IMR-90 (cell line): ENCODE results near the gene RTL5.

ENCODE experiments used
- BHLHE40 ChIP-seq: fragments of 150-350 bp; IDR thresholded peaks from 2 replicates; pipeline ENCODE4 v1.6.1; 2016; ENCODE audit warnings: mild to moderate bottlenecking, low read depth, low read length
- CEBPB ChIP-seq: IDR thresholded peaks from 2 replicates; pipeline ENCODE4 v1.6.1; 2012; ENCODE audit warnings: low read depth, low read length, improper control_type of control experiment
- CHD1 ChIP-seq: IDR thresholded peaks from 2 replicates; pipeline ENCODE4 v1.6.1; 2012; ENCODE audit warnings: low read depth, low read length, improper control_type of control experiment
- MAFK ChIP-seq: IDR thresholded peaks from 2 replicates; pipeline ENCODE4 v1.6.1; 2012; ENCODE audit warnings: low read depth, low read length, improper control_type of control experiment
- MAZ ChIP-seq: IDR thresholded peaks from 2 replicates; pipeline ENCODE4 v1.6.1; 2012; ENCODE audit warnings: low read depth, mild to moderate bottlenecking, low read length, improper control_type of control experiment, moderate library complexity, borderline replicate concordance
- NFE2L2 ChIP-seq: fragments of 150-350 bp; IDR thresholded peaks from 2 replicates; pipeline ENCODE4 v1.6.1; 2016; ENCODE audit warnings: low read depth, mild to moderate bottlenecking, low read length
- POLR2A ChIP-seq: IDR thresholded peaks from 2 replicates; pipeline ENCODE4 v1.6.1; 2012; ENCODE audit warnings: mild to moderate bottlenecking, low read depth, low read length
- RAD21 ChIP-seq: IDR thresholded peaks from 2 replicates; pipeline ENCODE4 v1.6.1; 2012; ENCODE audit warnings: low read length, improper control_type of control experiment
- TF ChIP-seq, protein P1 (sequence below): fragments of 150-350 bp; IDR thresholded peaks from 2 replicates; pipeline ENCODE4 v1.6.1; 2017; ENCODE audit warnings: mild to moderate bottlenecking, antibody characterized with exemption, low read length, low read depth
- TF ChIP-seq, protein P2 (sequence below): conservative IDR thresholded peaks from 2 replicates; pipeline ENCODE4 v1.5.1; 2012; ENCODE audit warnings: mild to moderate bottlenecking, low read depth, low read length, improper control_type of control experiment
- TF ChIP-seq, protein P3 (sequence below): fragments of 150-350 bp; IDR thresholded peaks from 2 replicates; pipeline ENCODE4 v1.6.1; 2016; ENCODE audit warnings: low read depth, mild to moderate bottlenecking, low read length, moderate library complexity, borderline replicate concordance

DNA sequence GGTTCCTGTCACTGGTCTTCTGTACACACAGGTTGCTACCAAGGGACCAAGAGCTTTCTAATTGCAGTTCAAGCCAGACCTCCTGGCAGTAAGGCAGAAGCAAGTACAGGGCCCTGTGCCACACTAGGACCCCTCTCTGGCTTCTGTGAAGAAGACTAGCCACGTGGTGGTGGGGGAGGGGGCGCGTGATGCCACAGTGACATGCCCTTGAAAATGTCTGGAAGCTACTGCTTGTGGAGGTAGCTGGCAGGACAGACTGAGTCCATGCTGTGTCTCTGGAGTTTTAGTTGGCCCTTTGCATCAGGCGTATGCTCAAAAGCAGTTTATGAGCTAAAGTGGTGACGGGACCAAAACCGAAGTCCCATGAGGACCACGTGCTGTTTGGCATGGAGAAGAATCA is 50.9 kb downstream of the RTL5 start:
- TF ChIP-seq, protein P1, sequence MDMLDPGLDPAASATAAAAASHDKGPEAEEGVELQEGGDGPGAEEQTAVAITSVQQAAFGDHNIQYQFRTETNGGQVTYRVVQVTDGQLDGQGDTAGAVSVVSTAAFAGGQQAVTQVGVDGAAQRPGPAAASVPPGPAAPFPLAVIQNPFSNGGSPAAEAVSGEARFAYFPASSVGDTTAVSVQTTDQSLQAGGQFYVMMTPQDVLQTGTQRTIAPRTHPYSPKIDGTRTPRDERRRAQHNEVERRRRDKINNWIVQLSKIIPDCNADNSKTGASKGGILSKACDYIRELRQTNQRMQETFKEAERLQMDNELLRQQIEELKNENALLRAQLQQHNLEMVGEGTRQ, result no peak
- TF ChIP-seq, protein P2, sequence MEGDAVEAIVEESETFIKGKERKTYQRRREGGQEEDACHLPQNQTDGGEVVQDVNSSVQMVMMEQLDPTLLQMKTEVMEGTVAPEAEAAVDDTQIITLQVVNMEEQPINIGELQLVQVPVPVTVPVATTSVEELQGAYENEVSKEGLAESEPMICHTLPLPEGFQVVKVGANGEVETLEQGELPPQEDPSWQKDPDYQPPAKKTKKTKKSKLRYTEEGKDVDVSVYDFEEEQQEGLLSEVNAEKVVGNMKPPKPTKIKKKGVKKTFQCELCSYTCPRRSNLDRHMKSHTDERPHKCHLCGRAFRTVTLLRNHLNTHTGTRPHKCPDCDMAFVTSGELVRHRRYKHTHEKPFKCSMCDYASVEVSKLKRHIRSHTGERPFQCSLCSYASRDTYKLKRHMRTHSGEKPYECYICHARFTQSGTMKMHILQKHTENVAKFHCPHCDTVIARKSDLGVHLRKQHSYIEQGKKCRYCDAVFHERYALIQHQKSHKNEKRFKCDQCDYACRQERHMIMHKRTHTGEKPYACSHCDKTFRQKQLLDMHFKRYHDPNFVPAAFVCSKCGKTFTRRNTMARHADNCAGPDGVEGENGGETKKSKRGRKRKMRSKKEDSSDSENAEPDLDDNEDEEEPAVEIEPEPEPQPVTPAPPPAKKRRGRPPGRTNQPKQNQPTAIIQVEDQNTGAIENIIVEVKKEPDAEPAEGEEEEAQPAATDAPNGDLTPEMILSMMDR, result no peak
- TF ChIP-seq CEBPB (no peak), POLR2A (no peak), MAZ (no peak), MAFK (no peak), RAD21 (no peak), NFE2L2 (no peak), CHD1 (no peak), BHLHE40 (no peak)
- TF ChIP-seq, protein P3, sequence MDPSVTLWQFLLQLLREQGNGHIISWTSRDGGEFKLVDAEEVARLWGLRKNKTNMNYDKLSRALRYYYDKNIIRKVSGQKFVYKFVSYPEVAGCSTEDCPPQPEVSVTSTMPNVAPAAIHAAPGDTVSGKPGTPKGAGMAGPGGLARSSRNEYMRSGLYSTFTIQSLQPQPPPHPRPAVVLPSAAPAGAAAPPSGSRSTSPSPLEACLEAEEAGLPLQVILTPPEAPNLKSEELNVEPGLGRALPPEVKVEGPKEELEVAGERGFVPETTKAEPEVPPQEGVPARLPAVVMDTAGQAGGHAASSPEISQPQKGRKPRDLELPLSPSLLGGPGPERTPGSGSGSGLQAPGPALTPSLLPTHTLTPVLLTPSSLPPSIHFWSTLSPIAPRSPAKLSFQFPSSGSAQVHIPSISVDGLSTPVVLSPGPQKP, result no peak
